Vagina (tissue), 2 donors: ENCODE data around the gene E2F3.

Experiments
- CTCF ChIP-seq, 3 experiments: fragments of 450-650 bp in 2 of 3; fragments of 200-600 bp in 1 of 3; sonication (generic) in 1 of 3; IDR thresholded peaks; one replicate each; pipeline ENCODE4 v1.5.1; 2017 to 2019; ENCODE audit warnings: antibody characterized with exemption in 3 of 3, mild to moderate bottlenecking in 2 of 3, moderate library complexity in 2 of 3
- POLR2A ChIP-seq, 2 donors: fragments of 450-650 bp; IDR thresholded peaks; one replicate each; pipeline ENCODE4 v1.6.1; 2017; ENCODE audit warnings: antibody characterized with exemption in 2 of 2, mild to moderate bottlenecking in 2 of 2, moderate library complexity in 2 of 2
- POLR2AphosphoS5 ChIP-seq, 2 donors: sonication (generic); formaldehyde crosslinking; IDR thresholded peaks; one replicate each; pipeline ENCODE4 v1.9.0; 2017; ENCODE audit warnings: antibody characterized with exemption in 2 of 2, mild to moderate bottlenecking in 2 of 2, low read depth in 1 of 2; ENCODE audit not compliant: insufficient read depth in 1 of 2

- TF ChIP-seq CTCF (IDR thresholded peaks at IDR 0.05) (no peak), POLR2A (IDR thresholded peaks at IDR 0.05) (no peak), POLR2AphosphoS5 (IDR thresholded peaks at IDR 0.05; ENCODE audit: insufficient read depth in 1 of 2, low read depth in 1 of 2) (no peak)
Observed at GRCh38 chr6:20472748-20473147, 71.1 kb downstream of the E2F3 start.
